ENCODE data around the gene SMAD7.

GRCh38 chr18:48893061-48893607 lies 57.6 kb downstream of the SMAD7 start:
- TF ChIP-seq CTCF (IDR thresholded peaks at IDR 0.05) = no peak
- TF ChIP-seq REST (IDR thresholded peaks at IDR 0.05) = no peak

All from A549 (cell line).